Measurements from ENCODE around the gene GABRB1. TPM values are rescaled to one million over a fixed set of nuclear protein-coding genes. Genes with fewer than 3 reads are reported as not detected.

The GABRB1 gene
- total RNA-seq, 1 donor from 2014 or later = not detected

GRCh38 chr4:47217291-47217690, 185.9 kb downstream of the GABRB1 start:
- Mint-ChIP-seq H3K27ac (no peak overlapping the region), H3K4me3 (no peak overlapping the region), H3K9me3 (no peaks in the 10 kb centered on the region), H3K36me3 (ENCODE audit: low read depth) (no peaks in the 10 kb centered on the region), H3K4me1 (no peaks in the 10 kb centered on the region), H3K27me3 (no peaks in the 10 kb centered on the region)
- ATAC-seq (ENCODE audit: low read depth) (no peak), DNase-seq (no peak)
- ChIA-PET POLR2A (no interaction called here), CTCF (no interaction called here)
- intact Hi-C loops (cut with micrococcal nuclease) = no loop called here
- TF ChIP-seq CTCF (IDR thresholded peaks at IDR 0.05) = no peak

GRCh38 chr4:47217884-47218283, 186.5 kb downstream of the GABRB1 start:
- DNase-seq (no peak), ATAC-seq (ENCODE audit: low read depth) (no peak)
- no peak overlapping the region for H3K27ac Mint-ChIP-seq
- no peaks in the 10 kb centered on the region for H3K9me3 Mint-ChIP-seq
- no peaks in the 10 kb centered on the region for H3K27me3 Mint-ChIP-seq
- H3K4me3 Mint-ChIP-seq = no peak overlapping the region
- intact Hi-C loops (cut with micrococcal nuclease) = no loop called here
- H3K36me3 Mint-ChIP-seq (ENCODE audit: low read depth) = no peaks in the 10 kb centered on the region
- H3K4me1 Mint-ChIP-seq = no peaks in the 10 kb centered on the region
- TF ChIP-seq CTCF (IDR thresholded peaks at IDR 0.05) = no peak
- ChIA-PET CTCF (no interaction called here), POLR2A (no interaction called here)

GRCh38 chr4:47218631-47219030, 187.3 kb downstream of the GABRB1 start:
- no peak for ATAC-seq (ENCODE audit: low read depth)
- Mint-ChIP-seq H3K4me3 (no peak overlapping the region), H3K27me3 (no peaks in the 10 kb centered on the region), H3K36me3 (ENCODE audit: low read depth) (no peaks in the 10 kb centered on the region), H3K4me1 (no peaks in the 10 kb centered on the region), H3K9me3 (no peaks in the 10 kb centered on the region), H3K27ac (no peak overlapping the region)
- CTCF ChIA-PET = no interaction called here
- intact Hi-C loops (cut with micrococcal nuclease) = no loop called here
- no peak for DNase-seq
- TF ChIP-seq CTCF (IDR thresholded peaks at IDR 0.05) = no peak
- POLR2A ChIA-PET = no interaction called here

GRCh38 chr4:47219586-47219985, 188.2 kb downstream of the GABRB1 start:
- intact Hi-C loops (cut with micrococcal nuclease) = no loop called here
- H3K27ac Mint-ChIP-seq = no peak overlapping the region
- CTCF ChIA-PET = no interaction called here
- H3K4me1 Mint-ChIP-seq = no peaks in the 10 kb centered on the region
- no peak for TF ChIP-seq CTCF (IDR thresholded peaks at IDR 0.05)
- POLR2A ChIA-PET = no interaction called here
- ATAC-seq (ENCODE audit: low read depth) (no peak), DNase-seq (no peak)
- no peaks in the 10 kb centered on the region for H3K27me3 Mint-ChIP-seq
- H3K4me3 Mint-ChIP-seq = no peak overlapping the region
- H3K9me3 Mint-ChIP-seq = no peaks in the 10 kb centered on the region
- no peaks in the 10 kb centered on the region for H3K36me3 Mint-ChIP-seq (ENCODE audit: low read depth)

GRCh38 chr4:47221721-47222120, 190.4 kb downstream of the GABRB1 start:
- DNase-seq = no peak
- no peak overlapping the region for H3K27ac Mint-ChIP-seq
- POLR2A ChIA-PET = no interaction called here
- no peaks in the 10 kb centered on the region for H3K9me3 Mint-ChIP-seq
- intact Hi-C loops (cut with micrococcal nuclease) = no loop called here
- no peaks in the 10 kb centered on the region for H3K36me3 Mint-ChIP-seq (ENCODE audit: low read depth)
- no peak for ATAC-seq (ENCODE audit: low read depth)
- no peak for TF ChIP-seq CTCF (IDR thresholded peaks at IDR 0.05)
- CTCF ChIA-PET = no interaction called here
- peaks cover 6% of the 10 kb centered on the region for H3K27me3 Mint-ChIP-seq
- H3K4me1 Mint-ChIP-seq = no peaks in the 10 kb centered on the region
- no peak overlapping the region for H3K4me3 Mint-ChIP-seq

All from activated B cell treated with CpG ODN at 0.5 μM for 24 hours (primary cell).